Glomerular visceral epithelial cell (primary cell): ENCODE measurements around the gene CACNG1.

Experiments used
- DNase-seq: peaks from one replicate; pipeline ENCODE4 v3.0.0-alpha.2; 2016; ENCODE audit errors: extremely low spot score

The CACNG1 gene, protein sequence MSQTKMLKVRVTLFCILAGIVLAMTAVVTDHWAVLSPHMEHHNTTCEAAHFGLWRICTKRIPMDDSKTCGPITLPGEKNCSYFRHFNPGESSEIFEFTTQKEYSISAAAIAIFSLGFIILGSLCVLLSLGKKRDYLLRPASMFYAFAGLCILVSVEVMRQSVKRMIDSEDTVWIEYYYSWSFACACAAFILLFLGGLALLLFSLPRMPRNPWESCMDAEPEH

DNA sequence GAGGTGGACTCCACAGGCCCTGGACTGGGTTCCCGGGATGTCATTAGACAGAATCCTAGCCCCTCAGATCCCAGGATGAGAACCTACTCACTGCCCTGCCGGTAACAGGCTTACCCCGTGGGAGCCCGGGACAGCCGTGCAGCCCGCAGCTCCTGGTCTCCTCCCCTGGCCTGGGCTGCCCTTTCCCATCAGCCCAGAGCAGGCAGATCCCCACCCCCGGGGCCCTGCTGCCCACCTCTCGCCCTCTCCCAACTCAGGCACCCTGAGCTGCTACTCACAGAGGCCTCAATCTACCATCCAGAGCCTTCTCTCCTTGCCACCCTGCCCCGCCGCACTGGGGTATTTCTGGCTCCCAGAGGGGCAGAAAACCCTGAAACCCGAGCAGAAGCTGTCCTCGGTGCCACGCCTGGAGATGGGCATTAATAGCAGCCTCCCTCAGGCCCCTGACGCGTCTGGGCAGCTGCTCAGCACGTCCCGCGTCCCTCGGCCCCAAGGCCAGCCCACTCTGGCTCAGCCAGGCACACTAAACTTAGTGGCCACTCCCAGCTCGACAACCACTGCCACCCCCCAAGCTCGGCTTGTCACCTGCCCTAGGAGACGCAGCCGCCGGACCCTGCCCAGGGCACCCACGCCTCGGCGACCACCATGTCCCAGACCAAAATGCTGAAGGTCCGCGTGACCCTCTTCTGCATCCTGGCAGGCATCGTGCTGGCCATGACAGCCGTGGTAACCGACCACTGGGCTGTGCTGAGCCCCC, at the start of gene CACNG1:
Gene CACNG1 (plus strand): TSS at position 539 of the 757 bp plus-strand sequence. CDS start 107 bp downstream, at position 646.
- no peak for DNase-seq

- DNase-seq: no peak
Measured at GRCh38 chr17:66994930-66995535, 49.3 kb upstream of the CACNG1 start.

- DNase-seq: peak; percentile 17
Measured at GRCh38 chr17:66995944-66996343, 48.4 kb upstream of the CACNG1 start.

- no peak for DNase-seq
Measured at GRCh38 chr17:66996926-66997325, 47.4 kb upstream of the CACNG1 start.

DNA sequence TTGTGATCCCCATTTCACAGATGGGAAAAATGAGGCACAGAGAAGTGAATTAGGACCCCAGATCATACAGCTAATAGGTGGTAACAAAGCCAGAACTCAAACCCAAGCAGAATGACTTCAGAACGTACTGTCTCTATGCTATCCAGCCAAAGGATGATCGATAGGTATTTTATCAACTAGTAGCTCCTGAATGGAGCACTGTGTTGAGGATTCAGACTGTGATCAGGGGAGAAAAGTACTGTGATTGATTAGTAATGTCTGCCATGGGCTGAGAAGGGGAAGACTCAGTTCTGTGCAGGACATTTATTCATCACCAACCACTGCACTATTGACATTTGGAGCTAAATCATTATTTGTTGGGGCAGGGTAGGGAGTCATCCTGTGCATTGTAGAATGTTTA, 41.1 kb upstream of the CACNG1 start:
- no peak for DNase-seq

DNA sequence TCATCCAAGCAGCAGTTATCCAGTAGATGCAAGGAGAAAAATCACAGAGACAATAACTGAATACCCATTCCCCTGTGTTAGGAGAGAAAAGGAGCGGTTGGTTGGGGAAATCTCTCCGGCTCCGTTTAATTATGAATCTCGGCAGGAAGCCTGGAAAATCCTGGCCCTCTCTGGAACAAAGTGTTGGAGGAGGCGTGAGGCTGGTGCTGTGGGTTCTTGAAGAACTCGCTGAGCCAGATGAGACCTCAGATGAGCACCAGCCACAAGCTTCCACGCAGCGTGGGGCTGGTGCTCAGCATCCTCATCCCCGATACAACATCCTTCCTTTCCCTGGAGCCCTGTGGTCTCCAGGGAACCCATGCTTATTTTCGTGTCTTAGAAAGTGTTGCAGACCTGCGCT, 40.2 kb upstream of the CACNG1 start:
- DNase-seq: no peak

DNA sequence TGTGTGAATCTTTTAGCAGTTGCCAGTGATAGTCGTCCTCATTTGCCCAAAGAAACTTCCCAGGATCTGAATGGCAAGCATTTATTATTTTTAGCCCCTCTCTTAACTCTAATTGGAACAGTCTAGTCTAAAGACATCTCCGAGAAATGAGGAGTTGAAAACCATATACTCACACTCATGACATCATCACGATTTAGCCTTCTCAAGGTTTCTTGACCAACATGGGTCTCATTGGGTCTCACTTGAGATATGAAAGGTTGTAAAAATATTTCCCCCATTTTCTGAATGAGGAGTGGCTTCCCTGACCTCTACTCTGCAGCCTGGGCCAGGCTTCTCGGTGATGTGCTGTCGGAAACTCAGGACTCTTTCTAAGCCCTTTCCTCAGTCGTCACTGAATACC, 37.1 kb upstream of the CACNG1 start:
- no peak for DNase-seq

GRCh38 chr17:67008101-67008500, 36.3 kb upstream of the CACNG1 start:
- DNase-seq: no peak

GRCh38 chr17:67011527-67012175, 32.7 kb upstream of the CACNG1 start:
- no peak for DNase-seq

DNA sequence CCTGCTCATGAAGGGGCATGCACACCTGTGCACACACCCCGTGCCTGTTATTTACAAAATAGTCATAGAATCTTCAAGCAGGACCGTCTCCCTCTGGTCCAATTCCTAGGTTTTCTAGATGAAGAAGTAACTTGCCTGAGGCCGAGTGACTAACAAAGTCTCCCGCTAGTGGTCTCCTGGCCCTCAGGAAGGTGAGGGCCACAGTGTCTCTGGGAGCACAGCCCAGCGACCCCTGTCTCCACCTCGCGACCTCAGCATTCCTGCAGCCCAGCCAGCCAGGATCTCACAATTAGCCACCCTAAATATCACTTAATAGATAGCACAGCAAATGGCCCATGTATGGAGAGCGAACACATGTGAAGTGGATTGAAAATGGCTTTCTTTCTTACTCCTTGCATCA, 30.5 kb upstream of the CACNG1 start:
- DNase-seq: no peak

DNA sequence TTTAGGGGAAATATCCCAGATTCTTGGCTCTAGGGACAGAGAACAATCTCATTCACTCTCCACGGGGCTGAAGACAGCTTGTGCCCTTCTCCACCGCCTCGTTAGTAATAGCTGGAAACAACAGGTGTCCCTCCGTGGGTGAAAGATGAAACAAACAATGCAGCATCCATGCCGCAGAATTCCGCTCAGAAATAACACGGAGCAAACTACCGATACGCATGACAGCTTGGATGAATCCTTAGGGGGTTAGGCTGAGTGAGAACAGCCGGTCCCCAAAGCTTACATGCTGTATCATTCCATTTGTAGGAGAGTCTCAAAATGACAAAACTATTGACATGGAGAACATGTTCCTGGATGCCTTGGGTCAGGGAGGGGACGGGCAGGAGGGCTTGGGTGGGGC, 29.4 kb upstream of the CACNG1 start:
- no peak for DNase-seq

- DNase-seq: no peak
Measured at GRCh38 chr17:67016039-67016762, 28.2 kb upstream of the CACNG1 start.

DNA sequence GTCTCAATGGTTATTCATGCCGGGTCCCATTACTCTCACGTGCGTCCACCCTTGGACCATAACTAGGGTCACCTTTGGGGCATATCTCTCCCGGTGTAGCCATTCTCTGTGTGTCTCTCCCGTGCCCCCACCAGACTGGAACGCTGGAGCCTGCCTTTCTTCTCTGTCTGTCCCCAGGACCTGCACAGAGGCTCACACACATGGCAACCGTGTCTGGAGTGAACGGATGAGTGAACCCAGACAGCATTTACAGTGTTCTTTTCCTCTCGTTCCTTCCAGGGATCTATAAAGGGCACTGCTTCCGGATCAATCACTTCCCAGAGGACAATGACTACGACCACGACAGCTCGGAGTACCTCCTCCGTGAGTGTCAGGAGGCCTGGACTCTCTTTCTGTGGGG, 26.4 kb upstream of the CACNG1 start:
- DNase-seq: no peak

DNA sequence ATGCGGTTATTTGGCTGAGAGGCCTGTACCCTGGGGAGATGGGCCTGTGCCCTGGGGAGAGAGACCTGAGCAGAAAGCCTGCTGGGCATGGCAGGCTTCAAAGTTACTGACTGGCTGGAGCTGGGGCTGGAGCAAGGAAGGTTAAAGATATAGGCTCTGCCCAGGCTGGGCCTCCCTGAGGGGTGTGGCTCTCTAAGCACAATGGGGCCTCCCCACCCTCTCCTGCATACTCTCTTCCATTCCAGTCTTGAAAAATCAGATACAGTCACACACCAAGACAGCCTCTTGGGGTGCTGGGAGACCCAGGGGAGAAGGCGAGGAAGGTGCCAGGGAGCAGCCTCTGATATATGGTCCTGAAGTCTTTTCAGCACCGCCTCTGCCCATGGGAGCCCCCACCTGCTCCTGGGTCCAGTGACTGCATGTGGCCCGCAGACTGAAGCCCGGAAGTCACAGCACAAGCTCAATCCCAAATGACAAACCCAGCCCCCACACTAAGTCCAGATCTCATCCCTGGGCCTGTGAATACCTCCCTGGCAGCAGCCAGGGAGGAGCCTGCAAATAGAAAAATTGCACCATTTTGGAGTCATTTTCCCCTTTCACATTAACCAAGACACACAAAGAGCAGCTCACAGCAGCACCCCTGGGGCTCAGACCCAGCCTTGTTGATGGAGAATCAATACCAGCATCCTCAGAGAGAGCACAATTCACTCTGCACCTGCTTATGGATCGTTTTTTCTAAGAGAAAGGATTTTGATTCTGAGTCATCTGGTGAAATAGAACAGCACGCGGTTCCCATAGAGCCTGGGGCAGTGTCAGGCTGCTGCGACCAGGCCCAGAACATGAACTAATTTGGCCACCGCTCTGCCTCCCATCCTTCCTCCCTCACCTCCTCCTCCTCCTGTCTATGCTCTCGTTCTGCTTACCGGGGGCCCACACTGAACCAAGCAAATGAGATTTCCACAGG, 25.6 kb upstream of the CACNG1 start:
- DNase-seq: no peak

DNA sequence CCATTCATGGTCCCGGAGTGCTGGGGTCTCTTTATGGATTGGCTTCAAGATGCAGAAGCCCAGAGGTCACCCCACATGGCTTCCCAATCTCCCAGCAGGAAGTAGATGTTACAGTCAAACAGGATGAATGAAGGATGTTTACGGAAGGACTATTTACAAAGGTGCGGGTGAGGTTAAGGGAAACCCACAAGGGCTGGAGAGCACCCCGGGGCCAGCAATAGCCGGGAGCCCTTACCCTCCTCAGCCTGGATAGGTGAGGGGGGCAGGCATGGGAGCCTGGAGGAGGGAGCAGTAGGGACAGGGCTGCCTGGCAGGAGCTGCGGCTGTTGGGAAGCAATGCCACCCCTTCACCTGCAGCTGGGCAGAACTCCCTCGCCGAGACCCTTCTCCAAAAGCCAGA, 24.5 kb upstream of the CACNG1 start:
- DNase-seq: no peak

DNA sequence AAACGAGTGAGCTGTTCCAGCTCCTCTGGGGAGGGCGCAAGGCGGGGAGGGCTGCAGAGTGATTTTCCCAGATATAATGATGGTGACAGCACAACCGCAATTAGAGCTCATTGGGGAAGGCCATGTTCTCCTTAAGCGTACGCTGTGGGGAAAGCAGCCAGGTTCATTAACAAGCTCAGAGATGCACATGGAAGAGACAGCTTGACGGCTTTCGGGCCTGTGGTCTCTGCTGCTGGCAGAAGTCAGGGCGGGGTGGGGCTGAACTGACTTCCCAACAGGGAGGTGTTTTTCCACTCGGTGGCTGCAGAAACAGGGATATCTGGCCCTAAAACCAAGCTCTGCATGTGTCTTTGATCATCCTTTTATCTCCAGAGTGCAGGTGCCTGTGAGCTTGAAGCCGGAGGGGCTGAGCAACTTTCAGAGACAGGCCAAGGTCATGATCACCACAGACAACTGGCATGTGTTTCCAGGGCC, 24.0 kb upstream of the CACNG1 start:
- no peak for DNase-seq

- no peak for DNase-seq
Measured at GRCh38 chr17:67021196-67021595, 23.2 kb upstream of the CACNG1 start.

GRCh38 chr17:67021743-67022450, 22.5 kb upstream of the CACNG1 start:
- no peak for DNase-seq

- DNase-seq: no peak
Measured at GRCh38 chr17:67022451-67022810, 21.9 kb upstream of the CACNG1 start.

- DNase-seq: no peak
Measured at GRCh38 chr17:67024736-67025135, 19.6 kb upstream of the CACNG1 start.
